Stimulated activated CD4-positive, alpha-beta T cell treated with anti-CD3 and anti-CD28 coated beads, Interleukin-4, amount 100 ng/mL, for 4 hours (primary cell): ENCODE data around the gene TMEM14B.
A peak's percentile ranks its signal among the peaks of the same experiment; 100 is the strongest.
"Not testable (repeated sequence)": the region's sequence is repeated elsewhere in the genome, so short reads cannot be mapped to it uniquely, and the experiment has no call there.

Experiments
- DNase-seq, 2 experiments: peaks; one replicate each; pipeline ENCODE4 v3.0.0-alpha.2; 2020

The TMEM14B gene

GRCh38 chr6:10749734-10750133 lies 2.1 kb downstream of the TMEM14B start:
- DNase-seq: no peak

DNA sequence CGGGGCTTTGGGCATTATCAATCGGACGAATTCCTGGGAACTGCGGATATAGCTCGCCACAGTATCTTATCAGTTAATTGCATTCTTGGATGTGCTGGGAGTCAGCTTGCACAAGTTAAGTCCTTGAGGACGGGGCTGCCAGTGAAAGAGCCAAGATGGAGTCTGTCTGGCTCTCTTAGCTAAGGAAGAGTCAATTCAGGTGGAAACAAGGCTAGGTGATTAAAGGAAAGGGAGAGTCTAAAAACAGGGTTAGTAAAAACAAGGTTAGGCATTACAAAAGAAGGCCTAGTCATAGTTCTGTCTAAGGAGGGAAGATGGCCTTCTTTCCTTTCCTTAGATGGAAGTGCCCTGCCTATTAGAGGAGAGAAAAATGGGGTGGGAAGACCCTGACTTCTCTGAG lies 3.0 kb downstream of the TMEM14B start:
- DNase-seq: not testable (repeated sequence)

GRCh38 chr6:10751757-10752156 lies 4.2 kb downstream of the TMEM14B start:
- not testable (repeated sequence) for DNase-seq

GRCh38 chr6:10756085-10756484 lies 8.5 kb downstream of the TMEM14B start:
- DNase-seq: no peak

GRCh38 chr6:10759312-10759839 lies 11.8 kb downstream of the TMEM14B start:
- DNase-seq: no peak

DNA sequence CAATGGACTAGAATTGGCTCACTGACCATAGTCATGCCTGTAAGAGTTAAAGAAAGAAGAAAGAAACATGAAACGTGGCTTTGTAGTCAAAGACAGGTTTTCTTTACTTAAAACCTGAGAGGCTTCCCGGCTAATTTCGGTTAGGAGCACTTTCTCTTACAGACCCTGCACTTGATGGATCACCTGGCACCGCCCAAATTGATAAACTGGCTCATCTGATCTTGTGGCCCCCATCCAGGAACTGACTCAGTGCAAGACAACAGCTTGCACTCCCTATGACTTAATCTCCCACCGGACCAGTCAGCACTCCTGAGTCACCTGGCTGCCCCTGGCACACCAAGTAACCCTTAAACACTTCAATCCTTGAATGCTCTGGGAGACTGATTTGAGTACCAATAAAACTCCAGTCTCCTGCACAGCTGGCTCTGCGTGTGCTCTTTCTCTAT lies 12.3 kb downstream of the TMEM14B start:
- no peak for DNase-seq

GRCh38 chr6:10763006-10763405 lies 15.4 kb downstream of the TMEM14B start:
- DNase-seq: no peak

DNA sequence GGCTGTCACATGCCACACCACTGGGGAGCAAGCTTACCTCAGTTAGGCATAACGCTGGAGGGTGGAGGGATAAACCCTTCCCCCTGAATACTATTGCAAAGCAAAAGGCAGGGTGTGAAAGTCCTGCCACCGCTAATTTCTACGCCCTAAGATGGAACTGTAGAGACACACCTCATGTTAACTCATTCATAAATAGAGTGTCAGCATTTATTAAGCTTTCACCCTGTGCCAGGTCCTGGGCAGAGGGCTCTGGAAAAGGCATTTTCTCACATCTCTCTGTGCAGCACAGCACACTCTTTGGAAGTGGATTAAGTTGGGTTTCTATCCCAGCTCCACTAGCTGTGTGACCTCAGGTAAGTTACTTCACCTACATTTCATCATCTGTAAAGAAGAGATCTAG lies 21.8 kb downstream of the TMEM14B start:
- no peak for DNase-seq

DNA sequence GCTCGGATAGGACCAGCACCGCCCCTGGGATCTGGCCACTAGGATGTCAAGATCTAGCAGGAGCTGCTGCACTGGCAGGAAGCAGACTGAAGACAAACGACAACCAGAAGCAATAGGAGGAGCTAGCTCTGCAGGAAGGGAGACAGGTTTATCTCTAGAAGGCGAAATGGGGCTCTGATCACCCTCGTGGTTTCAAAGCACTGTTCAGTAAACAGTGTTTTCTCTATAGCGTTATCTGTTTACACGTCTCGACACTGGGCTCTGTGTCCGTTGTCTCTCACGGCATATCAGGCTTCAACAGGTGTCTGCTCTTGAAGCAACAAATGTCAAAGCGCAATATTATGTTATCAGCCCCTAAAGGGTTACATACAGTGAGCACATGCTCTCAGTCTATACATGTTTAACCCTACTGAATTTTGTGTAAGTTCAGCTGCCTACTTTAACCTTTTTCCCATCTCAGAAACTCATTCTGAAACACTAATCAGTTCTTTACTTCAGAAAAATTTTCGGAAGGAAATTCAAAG lies 23.8 kb downstream of the TMEM14B start:
- DNase-seq: no peak

GRCh38 chr6:10778230-10778629 lies 30.6 kb downstream of the TMEM14B start:
- DNase-seq: no peak

- no peak for DNase-seq
Measured at GRCh38 chr6:10779076-10779475, 31.5 kb downstream of the TMEM14B start.

- no peak for DNase-seq
Measured at GRCh38 chr6:10791673-10792072, 44.1 kb downstream of the TMEM14B start.

DNA sequence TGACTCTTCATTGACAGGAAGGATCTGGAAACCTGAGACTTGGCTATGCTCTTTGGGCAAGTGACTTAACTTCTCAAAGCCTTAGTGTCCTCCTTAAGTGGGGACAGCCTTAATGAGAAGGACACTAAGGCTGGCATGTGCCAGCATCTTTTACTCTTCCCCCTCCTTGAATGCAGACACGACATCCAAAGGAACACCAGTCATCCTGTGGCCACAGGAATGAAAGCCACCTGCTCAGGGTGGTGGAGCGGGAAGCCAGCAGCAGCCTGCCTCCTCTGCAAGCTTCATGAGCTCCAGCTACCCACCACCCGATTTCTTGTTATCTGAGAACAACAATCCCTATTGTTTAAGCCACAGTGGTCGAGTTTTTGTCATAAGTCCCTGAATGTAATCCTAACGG lies 44.5 kb downstream of the TMEM14B start:
- DNase-seq: no peak

DNA sequence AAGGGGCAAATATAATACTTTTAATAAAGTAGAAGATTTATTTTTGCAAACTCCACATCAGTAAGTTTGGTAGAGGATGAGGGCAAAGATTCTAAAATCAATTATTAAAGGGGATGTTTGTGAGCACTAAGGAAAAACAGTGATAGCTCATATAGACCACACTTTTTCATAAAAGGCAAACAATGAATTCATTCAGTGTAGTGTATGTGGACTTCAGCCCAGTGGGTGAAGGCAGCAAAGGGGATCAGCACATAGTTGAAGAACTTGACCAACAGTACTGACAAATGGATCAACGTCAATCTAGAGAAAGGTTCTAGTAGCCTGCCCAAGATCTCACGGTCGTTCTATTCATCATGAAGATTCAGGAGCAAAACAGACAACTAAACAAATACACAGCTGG lies 45.4 kb downstream of the TMEM14B start:
- no peak for DNase-seq

GRCh38 chr6:10793695-10794094 lies 46.1 kb downstream of the TMEM14B start:
- DNase-seq: no peak

GRCh38 chr6:10794239-10794638 lies 46.6 kb downstream of the TMEM14B start:
- DNase-seq: no peak

GRCh38 chr6:10800810-10801209 lies 53.2 kb downstream of the TMEM14B start:
- no peak for DNase-seq

DNA sequence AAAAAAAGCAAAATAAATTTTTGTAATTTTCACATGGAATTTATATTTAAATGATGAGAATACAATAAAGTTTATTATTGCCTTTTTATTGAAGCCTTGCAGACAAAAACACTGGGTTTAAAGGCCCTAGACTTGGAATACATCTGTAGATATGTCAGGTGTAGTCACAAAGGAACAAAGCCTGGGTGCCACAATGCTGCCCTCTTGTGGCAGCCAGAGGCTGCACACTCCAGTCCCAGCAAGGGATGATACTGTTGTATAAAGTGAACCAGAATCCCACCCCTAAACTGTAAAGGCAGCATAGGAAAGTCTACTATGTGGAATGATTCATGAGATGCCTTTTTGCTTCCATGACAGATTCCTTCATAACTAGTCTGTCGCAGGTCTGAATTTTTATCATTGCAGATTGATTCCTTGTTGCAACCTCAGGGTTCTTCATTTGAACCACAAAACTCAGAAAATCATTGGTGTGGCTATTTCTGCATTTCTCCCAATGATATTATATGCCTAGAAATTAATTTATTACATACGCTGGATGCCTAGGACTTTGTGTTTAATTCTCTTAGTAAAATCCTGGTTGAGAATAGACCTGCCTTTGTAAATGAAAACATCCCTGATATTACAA lies 53.7 kb downstream of the TMEM14B start:
- peak; percentile 42 to 56 for DNase-seq
